Vein endothelial cell (primary cell): ENCODE data around the gene MORN5. TPM values are rescaled to one million over a fixed set of nuclear protein-coding genes. Genes with fewer than 3 reads are reported as not detected.

Source experiments
- small RNA-seq: library from RNA; depleted of rRNA; stranded (forward); fragments of <200 nt; gene quantifications from one replicate; pipeline ENCODE3, GENCODE V24; 2012
- total RNA-seq: library from RNA; depleted of rRNA; stranded (reverse); fragments of >200 nt; gene quantifications from 2 replicates; pipeline ENCODE4 v1.2.3, GENCODE V29; 2012

The MORN5 gene
- not detected in 2 replicates for total RNA-seq

GRCh38 chr9:122159026-122159924 lies at the start of gene MORN5, which contains the start of gene NDUFA8:
MORN5 (plus strand) TSS chr9:122159908; CDS start chr9:122159973, 65 bp downstream.
NDUFA8 (minus strand) TSS chr9:122159779; CDS start chr9:122159677, 102 bp downstream.

GRCh38 chr9:122228568-122229484 lies 69.1 kb downstream of the MORN5 start, which contains the start of gene LHX6:
LHX6 (minus strand) TSS chr9:122228957; CDS start chr9:122228740, 217 bp downstream.

Small RNAs within 50 kb of the gene (small RNA-seq; reads per million reads assigned to genes)
- gene MIR4478 = not detected

Other genes with a start within 250 kb of the MORN5 start
- gene TTLL11, start 66.6 kb upstream of the MORN5 start, total RNA-seq = 5.3 and 5.9 TPM in 2 replicates
- 28.4 and 29.8 TPM in 2 replicates for gene NDUFA8, start 129 bp upstream of the MORN5 start, total RNA-seq
- gene LHX6, start 69.0 kb downstream of the MORN5 start, total RNA-seq = 10.1 and 36.1 TPM in 2 replicates
- 9.1 and 13.4 TPM in 2 replicates for gene RBM18, start 104.9 kb downstream of the MORN5 start, total RNA-seq
- gene MRRF, start 105.0 kb downstream of the MORN5 start, total RNA-seq = 40.8 and 56.3 TPM in 2 replicates
- gene PTGS1, start 211.1 kb downstream of the MORN5 start, total RNA-seq = 5.2 and 5.5 TPM in 2 replicates